ENCODE measurements around the gene PPY.
A peak's percentile ranks its signal among the peaks of the same experiment; 100 is the strongest.
"Not testable (repeated sequence)": the region's sequence is repeated elsewhere in the genome, so short reads cannot be mapped to it uniquely, and the experiment has no call there.

The PPY gene

DNA sequence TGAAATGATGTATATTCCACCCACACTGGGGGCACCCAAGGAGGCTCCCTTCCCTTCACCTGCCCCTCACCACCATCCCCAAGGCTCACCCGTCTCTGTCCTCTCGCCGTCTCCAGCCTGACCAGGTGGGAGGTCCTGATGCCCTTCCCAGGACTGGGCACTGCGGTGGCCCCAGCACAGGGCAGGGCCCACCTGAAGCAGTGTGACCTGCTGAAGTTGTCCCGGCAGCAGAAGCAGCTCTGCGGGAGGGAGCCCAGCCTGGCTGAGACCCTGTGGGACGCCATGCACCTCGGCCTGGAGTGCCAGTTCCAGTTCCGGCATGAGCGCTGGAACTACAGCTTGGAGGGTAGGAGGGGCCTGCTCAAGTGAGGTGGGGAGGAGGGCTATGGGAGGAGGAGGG is 9.9 kb downstream of the PPY start:
- no peak for DNase-seq (ENCODE audit: low read depth in 2 of 2)

DNA sequence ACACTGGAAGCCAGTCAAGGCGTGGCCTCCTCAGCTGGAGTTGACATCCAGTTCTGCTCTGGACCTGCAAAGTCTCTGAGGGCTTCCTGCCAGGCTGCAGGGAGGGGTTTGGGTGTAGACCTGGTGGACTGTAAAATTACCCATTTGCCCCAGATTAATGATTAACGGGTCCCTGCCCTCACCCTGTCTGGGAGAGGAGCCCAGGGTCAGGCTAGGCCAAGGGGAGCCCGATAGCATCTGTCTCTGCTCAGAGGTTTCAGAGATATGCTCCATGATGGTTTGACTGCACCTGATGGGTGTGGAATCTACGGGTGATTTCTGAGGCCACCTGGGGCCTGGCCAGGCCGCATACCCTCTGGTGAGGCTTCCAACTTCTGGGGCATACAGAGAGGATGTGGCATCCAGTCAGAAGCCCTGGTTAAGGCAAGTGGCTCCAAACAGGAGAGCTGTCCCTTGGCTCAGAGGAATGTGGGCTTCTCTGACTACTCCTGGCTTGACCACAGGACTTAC is 11.2 kb downstream of the PPY start:
- DNase-seq (ENCODE audit: low read depth in 2 of 2) = no peak

DNA sequence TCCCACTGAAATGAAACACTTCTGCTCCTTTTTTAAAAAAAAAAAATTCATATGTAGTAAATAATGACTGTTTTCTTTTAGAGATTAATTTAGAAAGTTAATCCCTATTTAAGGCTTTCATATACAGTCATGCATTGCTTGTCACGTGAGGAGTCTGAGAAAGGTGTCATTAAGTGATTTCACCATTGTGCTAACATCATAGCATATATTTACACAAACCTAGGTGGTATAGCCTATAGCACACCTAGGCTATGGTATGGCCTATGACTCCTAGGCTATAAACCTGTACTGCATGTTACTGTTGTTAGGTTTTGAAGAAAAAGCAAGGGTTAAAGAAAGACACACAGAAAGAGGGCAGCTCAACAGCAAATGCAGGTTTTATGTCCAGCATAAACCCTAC is 13.7 kb downstream of the PPY start:
- no peak for DNase-seq (ENCODE audit: low read depth in 2 of 2)

DNA sequence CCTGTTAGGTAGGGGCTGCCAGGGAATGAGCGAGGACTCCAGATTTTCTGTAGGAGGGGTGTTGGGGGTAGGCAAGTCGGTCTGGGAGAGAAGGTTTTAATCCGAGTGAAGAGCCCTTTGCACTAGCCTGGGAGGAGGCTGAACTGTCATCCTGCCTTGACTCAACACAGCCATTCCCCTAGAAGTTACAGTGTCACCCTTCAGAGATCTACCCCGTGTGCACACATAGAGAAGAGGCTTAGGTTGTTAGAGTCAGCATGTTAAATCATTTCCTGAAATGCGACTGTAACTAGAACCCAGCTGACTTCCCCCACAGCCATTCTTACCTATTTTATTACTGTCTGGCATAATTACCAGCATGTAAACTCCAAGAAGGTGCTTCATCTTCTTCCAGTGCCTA is 14.3 kb downstream of the PPY start:
- not testable (repeated sequence) for DNase-seq (ENCODE audit: low read depth in 2 of 2)

DNA sequence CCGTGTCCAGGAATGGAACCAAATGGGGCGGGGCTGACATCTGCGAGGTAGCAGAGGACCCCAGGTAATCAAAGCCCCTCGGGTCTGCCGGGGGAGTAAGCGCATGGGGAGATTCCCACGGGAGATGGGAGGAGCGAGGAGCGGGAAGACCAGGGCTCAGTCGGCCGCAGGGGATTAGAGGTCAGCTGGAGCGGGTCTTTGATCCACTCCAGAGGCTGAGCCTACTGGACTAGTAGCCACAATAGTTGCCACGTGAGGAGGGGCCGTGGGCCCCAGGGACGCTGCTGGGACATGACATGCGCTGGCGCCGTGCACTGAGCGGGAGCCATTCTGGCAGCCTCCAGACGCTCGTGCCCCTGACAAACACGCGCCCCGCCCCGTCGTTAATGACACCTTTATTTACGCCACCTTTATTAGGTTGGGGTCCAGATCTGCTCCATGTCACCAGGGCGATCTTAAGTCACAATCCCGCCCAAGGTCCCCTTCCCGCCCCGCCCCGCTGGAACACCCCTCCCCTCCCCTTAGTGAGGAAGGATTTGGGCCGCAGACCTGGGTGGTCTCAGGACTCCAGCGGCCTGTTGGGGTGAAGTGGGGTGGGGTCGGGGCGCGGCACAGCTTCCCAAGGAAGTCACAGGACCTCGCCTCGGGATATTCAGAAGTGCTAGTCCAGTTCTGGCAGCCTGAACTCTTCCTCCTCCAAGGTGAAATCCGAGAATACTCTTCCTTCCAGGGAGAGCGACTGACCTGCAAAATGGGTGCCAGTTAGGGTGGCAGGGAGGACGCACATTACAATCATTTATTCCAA is 15.0 kb downstream of the PPY start:
- no peak for DNase-seq (ENCODE audit: low read depth in 2 of 2)

DNA sequence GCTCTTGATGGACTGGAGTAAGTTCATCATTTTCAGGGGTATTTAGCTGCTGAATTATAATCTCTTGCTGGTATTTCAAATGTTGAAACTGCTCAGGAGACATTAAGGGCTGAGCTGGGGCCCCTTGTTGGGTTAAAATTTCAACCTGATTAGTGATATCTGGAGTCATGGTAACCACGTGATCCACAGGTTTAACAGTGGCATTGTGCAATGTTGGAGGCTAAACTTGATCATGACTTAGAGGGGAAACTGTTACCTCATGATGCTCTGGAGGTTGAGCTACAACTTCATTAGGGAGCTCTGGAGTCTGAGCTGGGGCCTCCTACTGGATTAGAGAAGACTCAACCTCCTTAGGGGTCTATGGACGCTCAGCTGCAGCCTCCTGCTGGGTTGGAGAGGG is 17.7 kb downstream of the PPY start:
- no peak for DNase-seq (ENCODE audit: low read depth in 2 of 2)

DNA sequence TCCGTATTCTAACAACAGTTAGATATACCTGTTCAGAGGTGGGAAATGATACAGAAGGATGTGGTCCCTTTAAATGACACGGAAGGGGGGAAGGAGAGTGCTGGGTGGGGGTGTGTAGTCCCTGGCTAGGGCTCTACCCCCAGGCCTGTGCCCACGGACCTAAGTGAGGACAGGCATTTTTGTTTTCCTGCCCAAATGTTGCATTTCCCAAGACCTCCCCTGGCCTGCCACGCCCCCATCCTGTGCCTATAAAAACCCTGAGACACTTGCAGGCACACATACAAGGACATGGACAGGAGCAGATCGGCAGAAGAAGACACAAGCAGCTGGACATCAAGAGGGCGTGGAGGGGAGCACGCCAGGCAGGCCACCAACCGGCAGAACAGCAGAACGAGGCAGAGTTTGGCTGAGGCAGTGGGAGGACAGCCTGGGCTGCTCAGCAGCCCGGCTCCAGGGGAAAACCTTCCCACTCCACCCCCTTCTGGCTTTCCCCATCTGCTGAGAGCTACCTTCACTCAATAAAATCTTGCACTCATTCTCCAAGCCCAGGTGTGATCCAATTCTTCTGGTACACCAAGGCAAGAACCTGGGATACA is 21.7 kb downstream of the PPY start:
- DNase-seq (ENCODE audit: low read depth in 2 of 2) = no peak

DNA sequence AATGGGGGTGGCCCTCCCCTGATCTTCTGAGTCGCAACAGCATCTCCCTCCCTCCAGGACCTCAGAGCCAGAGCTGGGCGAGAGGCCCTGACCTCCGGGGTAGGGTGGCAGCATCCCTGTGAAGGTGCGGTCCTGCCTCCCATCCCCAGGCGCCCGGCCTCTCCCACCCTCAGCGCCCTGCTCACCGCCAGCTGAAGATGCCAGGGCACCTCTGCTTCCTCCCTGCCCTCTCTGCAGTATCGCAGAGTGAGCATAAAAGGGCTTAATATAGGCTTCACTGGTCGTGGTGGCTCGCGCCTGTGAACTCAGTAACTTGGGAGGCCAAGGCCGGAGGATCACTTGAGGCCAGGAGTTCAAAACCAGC is 24.3 kb downstream of the PPY start:
- no peak for DNase-seq (ENCODE audit: low read depth in 2 of 2)

DNA sequence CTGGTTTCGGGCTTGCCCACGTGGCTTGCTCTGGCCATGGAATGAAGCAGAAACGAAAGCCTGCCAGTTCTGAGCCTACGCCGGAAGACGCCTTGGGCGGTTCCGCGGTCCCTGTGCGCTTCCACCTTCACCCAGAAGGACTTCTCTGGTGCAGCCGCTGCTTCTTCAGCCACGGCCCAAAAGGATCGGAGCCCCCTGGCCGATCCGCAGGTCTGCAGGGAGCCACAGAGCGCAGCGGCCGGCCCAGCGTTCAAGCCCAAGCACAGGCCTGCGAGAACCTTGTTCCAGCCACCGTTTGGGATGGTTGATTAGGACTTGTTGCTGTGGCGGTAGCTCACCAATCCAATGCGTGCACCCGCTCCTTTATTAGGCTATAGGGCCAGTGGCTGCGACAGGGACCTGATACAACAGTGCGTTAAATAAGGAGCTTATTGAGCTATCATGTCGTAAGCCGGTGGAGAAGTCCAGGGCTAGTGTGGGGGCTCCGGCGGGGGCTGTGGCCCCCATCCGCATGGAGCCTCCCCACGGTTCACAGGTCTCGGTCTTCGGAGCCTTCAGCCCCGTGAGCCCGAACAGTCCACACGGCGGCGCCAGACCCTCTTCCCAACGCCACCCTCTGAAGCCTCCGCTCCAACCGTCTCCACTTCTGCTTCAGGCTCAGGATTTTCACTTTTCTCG is 24.8 kb downstream of the PPY start:
- peak in 1 of 2 donors; percentile 26 for DNase-seq (ENCODE audit: low read depth in 2 of 2)

DNA sequence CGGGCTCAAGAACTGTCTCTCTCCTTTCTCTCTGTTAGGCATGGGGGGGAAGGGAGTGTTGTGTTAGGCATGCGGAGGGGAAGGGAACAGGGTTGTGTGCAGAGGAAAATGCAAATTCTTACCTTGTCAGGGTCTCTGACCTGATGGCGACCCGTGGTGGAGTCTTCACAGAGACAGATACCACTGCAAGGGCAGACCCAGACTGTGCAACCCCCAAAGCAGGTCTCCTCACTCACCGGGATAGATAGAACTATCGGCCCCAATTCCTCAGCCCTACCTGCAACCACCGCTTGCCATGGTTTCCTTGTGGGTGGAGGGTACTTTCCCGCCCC is 25.3 kb downstream of the PPY start:
- DNase-seq (ENCODE audit: low read depth in 2 of 2) = no peak

DNA sequence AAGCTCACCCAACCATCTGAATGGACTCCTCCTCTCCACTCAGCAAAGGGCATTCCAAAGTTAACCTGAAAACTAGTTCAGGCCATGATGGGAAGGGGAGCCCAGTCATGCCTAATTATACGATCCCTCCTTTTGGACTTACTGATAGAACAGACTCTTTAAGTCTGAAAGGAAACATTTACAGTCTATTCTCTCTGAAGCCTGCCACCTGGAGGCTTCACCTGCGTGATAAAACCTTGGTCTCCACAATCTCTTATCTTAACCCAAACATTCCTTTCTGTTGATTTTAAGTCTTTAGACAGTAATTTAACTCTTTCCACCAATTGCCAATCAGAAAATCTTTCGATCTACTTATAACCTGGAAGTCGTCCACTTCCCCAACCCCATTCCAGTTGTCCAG is 25.9 kb downstream of the PPY start:
- no peak for DNase-seq (ENCODE audit: low read depth in 2 of 2)

DNA sequence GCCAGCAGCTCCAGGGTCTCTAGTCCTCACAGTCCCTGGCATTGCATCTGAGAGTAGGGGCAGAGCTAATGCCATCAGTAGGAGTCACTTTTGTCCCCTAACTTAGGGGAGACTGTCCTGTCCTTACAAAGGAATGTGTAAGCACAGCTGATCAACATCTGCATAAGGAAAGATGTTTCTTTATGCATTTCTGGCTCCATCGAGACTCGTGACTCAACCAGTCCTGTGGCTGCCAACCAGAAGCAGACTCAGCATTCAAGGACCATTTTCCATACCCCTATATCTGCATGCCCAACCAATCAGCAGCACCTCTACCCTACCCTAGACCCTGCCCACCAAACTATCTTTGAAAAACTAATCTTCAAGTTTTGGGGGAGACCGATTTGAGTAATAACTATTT is 26.7 kb downstream of the PPY start:
- DNase-seq (ENCODE audit: low read depth in 2 of 2) = no peak

DNA sequence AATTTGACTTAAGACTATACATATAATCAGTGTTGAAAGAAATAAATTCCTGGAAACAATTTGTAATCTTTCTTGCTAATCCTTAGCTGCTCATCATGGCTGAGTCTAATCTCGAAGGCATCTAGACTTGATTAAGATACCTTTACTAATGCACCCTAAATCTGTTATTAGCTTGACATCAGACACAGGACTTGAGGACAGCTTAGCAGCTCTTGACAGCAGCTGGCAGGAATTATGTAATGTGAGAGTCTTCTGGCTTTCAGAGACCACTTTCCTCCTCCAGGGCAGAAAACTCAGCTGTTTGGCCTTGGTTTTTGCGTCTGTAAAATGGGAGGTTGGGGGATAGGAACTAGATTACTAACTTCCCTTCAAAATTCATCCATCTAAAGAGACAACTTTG is 27.8 kb downstream of the PPY start:
- no peak for DNase-seq (ENCODE audit: low read depth in 2 of 2)

DNA sequence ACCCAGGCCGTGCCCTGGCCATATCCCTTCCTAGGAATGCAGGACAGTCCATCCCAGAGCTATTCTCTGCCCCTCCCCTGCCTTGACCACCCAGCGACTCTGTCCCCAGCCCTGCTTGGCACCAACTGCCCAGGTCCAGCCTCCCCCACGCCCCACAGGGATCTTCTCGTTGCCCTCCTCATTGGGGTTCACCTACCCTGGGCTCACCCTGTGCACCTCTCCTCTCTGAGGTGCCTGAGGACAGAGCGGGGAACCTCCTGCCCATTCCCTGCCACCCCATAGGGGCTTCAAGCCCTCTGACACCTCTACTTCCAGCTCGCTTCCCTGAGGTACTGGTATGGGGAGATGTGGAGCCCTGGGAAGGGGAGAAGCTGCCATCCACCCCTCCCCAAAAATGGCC is 28.7 kb downstream of the PPY start:
- DNase-seq (ENCODE audit: low read depth in 2 of 2) = no peak

DNA sequence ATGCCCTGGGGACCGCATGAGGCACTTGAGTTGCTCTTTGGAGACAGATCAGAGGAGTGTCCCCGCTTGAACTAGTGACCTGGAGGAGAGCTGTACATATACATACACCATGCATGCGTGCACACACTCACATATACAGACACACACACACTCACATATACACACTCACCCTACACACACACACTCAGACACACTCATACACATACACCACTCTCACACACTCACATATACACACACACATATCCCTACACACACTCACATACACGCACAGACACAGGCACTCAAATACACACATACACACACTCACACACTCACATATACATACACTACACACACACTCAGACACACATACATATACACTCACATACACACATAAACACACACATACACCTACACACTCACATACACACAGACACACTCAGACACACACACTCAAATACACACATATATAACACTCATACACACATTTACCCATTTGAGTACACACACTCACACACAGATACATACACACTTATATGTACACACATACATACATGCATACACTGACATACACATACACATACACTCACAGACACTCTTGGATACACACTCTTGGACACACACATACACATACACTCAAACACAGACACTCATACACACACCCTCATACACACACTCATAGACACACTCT is 29.5 kb downstream of the PPY start:
- DNase-seq (ENCODE audit: low read depth in 2 of 2) = no peak

DNA sequence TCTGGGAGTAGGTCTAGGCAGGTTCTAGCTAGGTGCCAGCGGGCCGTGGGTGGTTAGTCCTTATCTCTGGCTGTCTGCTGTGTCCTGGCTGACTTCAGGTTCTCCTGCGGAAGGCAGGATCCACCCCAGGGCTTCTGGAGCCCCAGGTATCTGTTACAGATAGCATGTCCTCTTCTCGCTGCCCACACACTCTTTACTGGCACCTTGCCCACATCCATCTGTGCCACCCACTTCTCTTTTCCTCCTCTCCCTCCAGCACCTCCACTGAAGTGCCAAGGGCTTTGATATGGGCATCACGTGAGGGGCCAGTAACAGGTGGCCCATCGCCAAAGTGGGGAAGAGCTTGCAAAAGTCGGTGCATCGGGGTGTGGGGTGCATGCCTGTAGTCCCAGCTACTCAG is 30.4 kb downstream of the PPY start:
- DNase-seq (ENCODE audit: low read depth in 2 of 2) = no peak

DNA sequence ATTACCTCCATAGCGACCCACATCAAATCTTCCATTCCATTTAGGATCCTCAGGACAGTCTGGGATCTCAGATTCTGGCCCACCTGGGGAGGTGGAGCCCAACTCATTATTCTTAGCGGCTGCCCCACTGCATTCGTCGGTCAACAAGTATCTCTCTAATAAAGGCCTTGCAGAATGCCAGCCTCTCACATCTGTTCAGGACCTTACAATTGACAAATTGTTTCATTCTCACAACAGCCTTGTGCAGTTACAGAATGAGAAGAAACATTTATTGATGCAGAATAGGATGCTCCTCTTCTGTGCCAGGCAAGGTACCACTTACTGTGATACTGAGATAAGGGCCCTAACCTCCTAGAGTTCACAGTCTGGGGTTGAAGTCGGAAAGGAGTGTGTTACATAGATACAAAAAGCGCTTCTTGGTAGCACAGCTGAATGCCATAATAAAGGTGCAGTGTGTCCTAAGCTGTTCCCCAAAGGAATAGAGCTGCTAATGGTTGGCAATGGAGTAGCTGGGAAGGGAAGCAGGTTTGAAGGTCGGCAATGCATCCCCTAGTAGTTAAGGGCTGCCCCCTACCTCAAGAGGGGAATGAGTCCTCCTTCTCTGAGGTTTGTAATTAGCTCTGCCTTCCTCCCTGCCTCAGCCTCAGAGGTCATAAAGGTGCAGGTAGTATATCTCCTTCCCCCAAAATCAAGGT is 32.6 kb downstream of the PPY start:
- DNase-seq (ENCODE audit: low read depth in 2 of 2) = no peak

DNA sequence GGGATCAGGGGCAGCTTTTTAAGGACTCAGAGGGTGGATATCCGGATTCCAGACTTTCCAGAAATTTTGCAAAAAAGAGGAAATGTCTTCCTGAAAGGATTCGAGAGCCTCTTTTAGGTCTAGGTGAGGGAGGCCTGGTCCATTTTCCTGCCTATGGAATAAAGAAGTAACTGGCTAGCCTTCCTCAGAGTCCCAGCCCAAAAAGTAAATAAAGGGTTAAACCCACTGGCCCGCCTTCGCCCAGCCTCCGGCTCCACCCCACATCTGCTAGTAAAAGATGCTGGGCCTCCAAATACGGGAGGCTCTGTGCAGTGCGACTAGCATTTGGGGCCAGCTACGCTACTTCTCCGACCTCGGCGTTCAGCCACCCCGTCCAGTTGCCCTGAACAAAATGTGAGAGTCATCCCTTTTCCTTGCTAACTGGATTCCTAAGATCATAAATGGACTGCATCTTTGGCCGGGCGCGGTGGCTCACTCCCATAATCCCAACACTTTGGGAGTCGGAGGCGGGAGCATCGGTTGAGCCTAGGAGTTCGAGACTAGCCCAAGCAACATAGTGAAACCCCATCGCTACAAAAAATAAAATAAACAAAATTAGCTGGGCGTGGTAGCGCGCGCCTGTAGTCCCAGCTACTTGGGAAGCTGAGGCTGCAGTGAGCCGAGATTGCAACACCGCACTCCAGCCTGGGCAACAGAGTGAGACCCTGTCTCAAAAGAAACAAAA is 34.1 kb downstream of the PPY start:
- peak; percentile 28 to 43 for DNase-seq (ENCODE audit: low read depth in 2 of 2)

DNA sequence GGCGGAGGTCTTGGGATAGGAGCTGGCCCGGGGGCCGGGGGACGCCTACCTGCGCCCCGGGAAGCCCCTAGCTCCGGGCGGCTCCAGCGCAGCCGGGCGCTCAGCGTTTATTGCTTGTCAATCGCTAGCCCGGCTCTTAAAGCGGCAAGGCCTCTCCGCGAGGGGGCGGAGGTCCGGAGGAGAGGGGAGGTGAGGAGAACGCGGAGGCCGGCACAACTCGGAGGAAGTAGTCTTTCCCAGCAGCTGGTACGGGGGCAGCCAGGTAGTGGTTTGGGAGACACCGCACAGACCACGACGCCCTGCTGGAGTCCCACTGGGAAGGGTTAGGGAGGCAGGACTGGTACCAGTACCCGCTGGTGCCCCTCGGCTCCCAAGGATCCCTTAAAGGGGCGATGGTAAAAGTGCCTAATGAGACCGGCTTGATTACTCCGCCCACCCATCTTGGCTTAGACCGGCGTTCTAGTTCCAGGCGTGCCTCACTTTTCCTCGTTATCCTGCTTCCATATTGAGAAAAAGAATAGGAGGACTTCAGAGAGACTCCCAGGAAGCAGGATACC is 34.8 kb downstream of the PPY start, which contains the start of gene MPP2:
Gene MPP2, minus strand, starts transcription at position 112 of the 557 bp plus-strand sequence. CDS start 3,076 bp downstream, outside the sequence.
- peak; percentile 37 to 41 for DNase-seq (ENCODE audit: low read depth in 2 of 2)

DNA sequence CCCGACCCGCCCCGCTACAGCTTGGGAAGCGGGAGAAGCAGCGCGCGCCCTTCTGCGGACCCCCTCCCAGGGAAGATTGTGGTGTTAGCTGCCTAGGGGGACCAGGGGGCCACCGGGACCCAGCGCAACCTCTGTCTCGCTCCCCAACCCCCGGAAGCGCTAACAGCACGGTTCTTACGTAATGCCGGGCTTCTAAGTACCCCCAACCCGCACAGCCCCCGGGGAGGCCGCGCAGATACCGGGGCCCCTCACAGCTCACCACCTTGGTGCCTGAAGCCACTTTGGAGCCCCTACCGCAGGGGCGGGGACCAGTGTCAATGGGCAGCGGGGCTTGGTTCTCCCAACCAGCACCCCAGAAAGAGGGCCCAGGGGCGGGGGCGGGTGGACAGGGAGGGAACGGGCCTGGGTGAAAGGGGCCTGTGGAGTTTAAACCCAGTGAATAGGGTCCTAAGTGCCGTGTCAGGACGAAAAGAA is 35.3 kb downstream of the PPY start:
- no peak for DNase-seq (ENCODE audit: low read depth in 2 of 2)
